Neuronal stem cell (in vitro differentiated cells): ENCODE measurements around the gene PPP1R12A.

Experiments
- DNase-seq: peaks from one replicate; pipeline ENCODE4 v3.0.0-alpha.2; 2013; ENCODE audit warnings: low spot score
- H2AFZ ChIP-seq: one replicate; pipeline ENCODE4 v1.6.1; 2013; ENCODE audit warnings: mild to moderate bottlenecking, low read length, inconsistent platforms
- H2AK5ac ChIP-seq: 2 replicates; pipeline ENCODE4 v1.6.1; 2013; ENCODE audit warnings: low read depth, mild to moderate bottlenecking, inconsistent platforms, low read length, moderate library complexity, mixed read lengths
- H2BK120ac ChIP-seq: 2 replicates; pipeline ENCODE4 v1.6.1; 2013; ENCODE audit warnings: low read depth, mild to moderate bottlenecking, inconsistent platforms, low read length, moderate library complexity, mixed read lengths
- H2BK12ac ChIP-seq: one replicate; pipeline ENCODE4 v1.6.1; 2013; ENCODE audit warnings: low read length, inconsistent platforms
- H2BK15ac ChIP-seq: 2 replicates; pipeline ENCODE4 v1.6.1; 2013; ENCODE audit warnings: mild to moderate bottlenecking, low read length, inconsistent platforms, mixed read lengths
- H2BK5ac ChIP-seq: one replicate; pipeline ENCODE4 v1.6.1; 2013; ENCODE audit warnings: inconsistent platforms, mild to moderate bottlenecking, low read length, moderate library complexity
- H3K14ac ChIP-seq: one replicate; pipeline ENCODE4 v1.6.1; 2013; ENCODE audit warnings: low read length, inconsistent platforms
- H3K18ac ChIP-seq: 2 replicates; pipeline ENCODE4 v1.6.1; 2013; ENCODE audit warnings: low read length, inconsistent platforms
- H3K23ac ChIP-seq: 2 replicates; pipeline ENCODE4 v1.6.1; 2013; ENCODE audit warnings: low read depth, mild to moderate bottlenecking, mixed read lengths, low read length, inconsistent platforms; ENCODE audit not compliant: poor library complexity
- H3K27ac ChIP-seq: replicated peaks from 3 replicates; pipeline ENCODE4 v1.5.1; 2013; ENCODE audit warnings: low read length, inconsistent platforms
- H3K27me3 ChIP-seq, 3 experiments: 2 replicates each; pipeline ENCODE4 v1.6.1; 2013; ENCODE audit warnings: low read length in 3 of 3, mild to moderate bottlenecking in 2 of 3, inconsistent platforms in 1 of 3, low read depth in 1 of 3, mixed read lengths in 1 of 3, moderate library complexity in 1 of 3; ENCODE audit not compliant: control insufficient read depth in 3 of 3, insufficient read depth in 3 of 3
- H3K36me3 ChIP-seq, 2 donors: replicated peaks in 1 of 2; 2 replicates each; pipeline ENCODE4 v1.6.1; 2013; ENCODE audit warnings: low read length in 2 of 2; ENCODE audit not compliant: control insufficient read depth in 2 of 2, insufficient read depth in 2 of 2
- H3K4ac ChIP-seq: 2 replicates; pipeline ENCODE4 v1.6.1; 2013; ENCODE audit warnings: inconsistent platforms, mild to moderate bottlenecking, low read length, moderate library complexity
- H3K4me1 ChIP-seq, 2 donors: 1 replicate in 1 of 2; 2 replicates in 1 of 2; pipeline ENCODE4 v1.6.1; 2013; ENCODE audit warnings: low read length in 2 of 2, low read depth in 1 of 2; ENCODE audit not compliant: control insufficient read depth in 2 of 2, insufficient read depth in 1 of 2
- H3K4me2 ChIP-seq: one replicate; pipeline ENCODE4 v1.6.1; 2013; ENCODE audit warnings: mild to moderate bottlenecking, low read length, inconsistent platforms; ENCODE audit not compliant: insufficient read depth, poor library complexity, severe bottlenecking
- H3K4me3 ChIP-seq, 2 donors: 2 replicates each; pipeline ENCODE4 v1.5.1; 2013; ENCODE audit warnings: low read length in 2 of 2, mild to moderate bottlenecking in 2 of 2, inconsistent platforms in 1 of 2, moderate library complexity in 1 of 2
- H3K79me1 ChIP-seq: one replicate; pipeline ENCODE4 v1.6.1; 2013; ENCODE audit warnings: low read depth, mild to moderate bottlenecking, inconsistent platforms, low read length, moderate library complexity
- H3K9ac ChIP-seq: one replicate; pipeline ENCODE4 v1.6.1; 2013; ENCODE audit warnings: mild to moderate bottlenecking, low read depth, low read length, inconsistent platforms; ENCODE audit not compliant: poor library complexity
- H3K9me3 ChIP-seq, 2 donors: replicated peaks in 1 of 2; 2 replicates each; pipeline versions ENCODE3 to v1.6.1; 2013; ENCODE audit warnings: low read length in 2 of 2, mild to moderate bottlenecking in 2 of 2, inconsistent platforms in 1 of 2, low read depth in 1 of 2, mixed read lengths in 1 of 2, moderate library complexity in 1 of 2; ENCODE audit not compliant: control insufficient read depth in 2 of 2, insufficient read depth in 1 of 2
- H4K8ac ChIP-seq: one replicate; pipeline ENCODE4 v1.6.1; 2013; ENCODE audit warnings: low read depth, mild to moderate bottlenecking, inconsistent platforms, low read length, moderate library complexity
- H4K91ac ChIP-seq: one replicate; pipeline ENCODE4 v1.6.1; 2013; ENCODE audit warnings: low read length, low read depth, mild to moderate bottlenecking, inconsistent platforms; ENCODE audit not compliant: poor library complexity
- WGBS, 2 donors: extraction: QIAGEN DNeasy Blood & Tissue Kit; methylation state at CpG; one replicate each; pipeline ENCODE4 v1.1.7; 2013; ENCODE audit warnings: missing lambda C conversion rate in 2 of 2, mixed read lengths in 1 of 2; ENCODE audit not compliant: insufficient read length in 2 of 2, insufficient replicate concordance in 1 of 2; ENCODE audit errors: extremely low coverage in 2 of 2; 5-methylcytosine and 5-hydroxymethylcytosine counted together

Gene PPP1R12A

GRCh38 chr12:79933532-79934264 lies 1.2 kb downstream of the PPP1R12A start:
- no peak overlapping the region for H3K14ac ChIP-seq
- no CpG with 5 or more reads among the region's 15 CpGs for WGBS, 2 donors
- no peak overlapping the region for H2BK120ac ChIP-seq
- no peak overlapping the region for H2BK12ac ChIP-seq
- no peak overlapping the region for H4K8ac ChIP-seq
- H3K18ac ChIP-seq = no peak overlapping the region
- H2AFZ ChIP-seq = peak overlapping the region; percentile 90
- H2AK5ac ChIP-seq = no peak overlapping the region
- H3K9ac ChIP-seq = peak overlapping the region; percentile 61
- peaks cover 2 to 13% of the 10 kb centered on the region in 2 donors for H3K4me1 ChIP-seq
- H3K4me2 ChIP-seq = peak overlapping the region; percentile 58
- no peak overlapping the region for H2BK15ac ChIP-seq
- H3K36me3 ChIP-seq = peaks cover 0 to 10% of the 10 kb centered on the region in 2 donors
- H3K23ac ChIP-seq = no peak overlapping the region
- no peak overlapping the region for H2BK5ac ChIP-seq
- no peak overlapping the region for H4K91ac ChIP-seq
- H3K9me3 ChIP-seq = no peaks in the 10 kb centered on the region
- H3K4me3 ChIP-seq = peak overlapping the region; percentile 94 to 97
- peak overlapping the region; percentile 99 for H3K27ac ChIP-seq
- H3K79me1 ChIP-seq = peaks cover 6% of the 10 kb centered on the region
- H3K4ac ChIP-seq = no peak overlapping the region
- no peaks in the 10 kb centered on the region for H3K27me3 ChIP-seq
- peak; percentile 15 for DNase-seq

- no peak overlapping the region for H3K18ac ChIP-seq
- no peak overlapping the region for H3K23ac ChIP-seq
- no peak overlapping the region for H2BK120ac ChIP-seq
- peaks cover 0 to 11% of the 10 kb centered on the region in 2 donors for H3K36me3 ChIP-seq
- no peak overlapping the region for H2BK15ac ChIP-seq
- no peak overlapping the region for H2AK5ac ChIP-seq
- no peaks in the 10 kb centered on the region for H3K27me3 ChIP-seq
- no peak overlapping the region for H3K9ac ChIP-seq
- WGBS, 2 donors = no CpG with 5 or more reads among the region's 2 CpGs
- no peak overlapping the region for H2BK5ac ChIP-seq
- H3K79me1 ChIP-seq = peaks cover 8% of the 10 kb centered on the region
- no peak overlapping the region for H3K14ac ChIP-seq
- no peak overlapping the region for H3K4ac ChIP-seq
- no peak overlapping the region for H4K91ac ChIP-seq
- DNase-seq = no peak
- H3K4me2 ChIP-seq = no peak overlapping the region
- no peak overlapping the region for H4K8ac ChIP-seq
- H2AFZ ChIP-seq = no peak overlapping the region
- no peak overlapping the region for H2BK12ac ChIP-seq
- H3K9me3 ChIP-seq = no peaks in the 10 kb centered on the region
- H3K4me3 ChIP-seq = peak overlapping the region in 1 of 2 donors; percentile 97
- peaks cover 4 to 13% of the 10 kb centered on the region in 2 donors for H3K4me1 ChIP-seq
- no peak overlapping the region for H3K27ac ChIP-seq
Observed at GRCh38 chr12:79933043-79933442, 1.9 kb downstream of the PPP1R12A start.

GRCh38 chr12:79932357-79932756 lies 2.5 kb downstream of the PPP1R12A start:
- no peak overlapping the region for H3K27ac ChIP-seq
- no peaks in the 10 kb centered on the region for H3K27me3 ChIP-seq
- no peak for DNase-seq
- H3K14ac ChIP-seq = no peak overlapping the region
- no peak overlapping the region for H2AK5ac ChIP-seq
- H3K36me3 ChIP-seq = peaks cover 0 to 11% of the 10 kb centered on the region in 2 donors
- H2BK5ac ChIP-seq = no peak overlapping the region
- H3K4me1 ChIP-seq = peaks cover 4 to 13% of the 10 kb centered on the region in 2 donors
- H2BK15ac ChIP-seq = no peak overlapping the region
- peak overlapping the region in 1 of 2 donors; percentile 97 for H3K4me3 ChIP-seq
- no peaks in the 10 kb centered on the region for H3K9me3 ChIP-seq
- H4K91ac ChIP-seq = no peak overlapping the region
- WGBS, 2 donors = no CpG with 5 or more reads among the region's 5 CpGs
- no peak overlapping the region for H3K4ac ChIP-seq
- no peak overlapping the region for H4K8ac ChIP-seq
- no peak overlapping the region for H2BK120ac ChIP-seq
- H3K18ac ChIP-seq = no peak overlapping the region
- H3K79me1 ChIP-seq = peaks cover 8% of the 10 kb centered on the region
- H3K9ac ChIP-seq = no peak overlapping the region
- no peak overlapping the region for H2BK12ac ChIP-seq
- no peak overlapping the region for H3K4me2 ChIP-seq
- H2AFZ ChIP-seq = no peak overlapping the region
- no peak overlapping the region for H3K23ac ChIP-seq

GRCh38 chr12:79929065-79929464 lies 5.8 kb downstream of the PPP1R12A start:
- H3K36me3 ChIP-seq = peaks cover 0 to 15% of the 10 kb centered on the region in 2 donors
- no peak overlapping the region for H2AK5ac ChIP-seq
- no peak overlapping the region for H3K9ac ChIP-seq
- H3K18ac ChIP-seq = peak overlapping the region; percentile 64
- H2AFZ ChIP-seq = no peak overlapping the region
- no peak overlapping the region for H2BK15ac ChIP-seq
- no peak for DNase-seq
- H4K8ac ChIP-seq = no peak overlapping the region
- H3K79me1 ChIP-seq = peaks cover 5% of the 10 kb centered on the region
- H3K23ac ChIP-seq = no peak overlapping the region
- no peaks in the 10 kb centered on the region for H3K9me3 ChIP-seq
- H3K27ac ChIP-seq = no peak overlapping the region
- no peak overlapping the region for H3K4me2 ChIP-seq
- no CpG with 5 or more reads among the region's 10 CpGs for whole genome bisulfite sequencing, 2 donors
- no peaks in the 10 kb centered on the region for H3K27me3 ChIP-seq
- H2BK120ac ChIP-seq = no peak overlapping the region
- H2BK5ac ChIP-seq = no peak overlapping the region
- H3K4me1 ChIP-seq = peaks cover 5 to 15% of the 10 kb centered on the region in 2 donors
- no peak overlapping the region for H3K4me3 ChIP-seq
- H4K91ac ChIP-seq = no peak overlapping the region
- no peak overlapping the region for H3K4ac ChIP-seq
- H3K14ac ChIP-seq = no peak overlapping the region
- no peak overlapping the region for H2BK12ac ChIP-seq
